Smooth muscle cell (in vitro differentiated cells): Measurements from ENCODE around the gene TMEM132A. TPM values are rescaled to one million over a fixed set of nuclear protein-coding genes. Genes with fewer than 3 reads are reported as not detected.

ENCODE experiments used
- DNase-seq: peaks from one replicate; lab custom pipeline; 2025; ENCODE audit not compliant: unreplicated experiment; lab: John Stamatoyannopoulos, UW
- H2AFZ ChIP-seq: fragments of 200-600 bp; sonication (generic); 2 replicates; pipeline ENCODE4 v1.6.0; 2016; ENCODE audit warnings: antibody characterized with exemption, low read depth, mild to moderate bottlenecking
- H3F3A ChIP-seq: fragments of 200-600 bp; sonication (generic); 2 replicates; pipeline ENCODE4 v1.6.0; 2017; ENCODE audit warnings: antibody characterized with exemption, low read depth
- H3K27ac ChIP-seq: fragments of 200-600 bp; sonication (generic); 2 replicates; pipeline ENCODE4 v1.5.1; 2016; ENCODE audit warnings: low read depth, mild to moderate bottlenecking
- H3K27me3 ChIP-seq: fragments of 200-600 bp; sonication (generic); 2 replicates; pipeline ENCODE4 v1.6.1; 2016; ENCODE audit warnings: low read depth, mild to moderate bottlenecking
- H3K36me3 ChIP-seq: fragments of 200-600 bp; sonication (generic); 2 replicates; pipeline ENCODE4 v1.5.1; 2016; ENCODE audit warnings: low read depth
- H3K4me1 ChIP-seq: fragments of 200-600 bp; sonication (generic); 2 replicates; pipeline ENCODE4 v1.5.1; 2016; ENCODE audit warnings: low read depth
- H3K4me2 ChIP-seq: fragments of 200-600 bp; sonication (generic); 2 replicates; pipeline ENCODE4 v1.6.0; 2016; ENCODE audit warnings: mild to moderate bottlenecking
- H3K4me3 ChIP-seq: fragments of 200-600 bp; sonication (generic); 2 replicates; pipeline ENCODE4 v1.5.1; 2016; ENCODE audit warnings: mild to moderate bottlenecking
- H3K79me2 ChIP-seq: fragments of 200-600 bp; sonication (generic); 2 replicates; pipeline ENCODE4 v1.6.0; 2016; ENCODE audit warnings: low read depth, mild to moderate bottlenecking
- H3K9ac ChIP-seq: fragments of 200-600 bp; sonication (generic); 2 replicates; pipeline ENCODE4 v1.6.0; 2016; ENCODE audit warnings: low read depth
- H3K9me3 ChIP-seq: fragments of 200-600 bp; sonication (generic); replicated peaks from 2 replicates; pipeline ENCODE4 v1.5.1; 2016; ENCODE audit warnings: low read depth
- H4K20me1 ChIP-seq: fragments of 200-600 bp; sonication (generic); 2 replicates; pipeline ENCODE4 v1.6.0; 2016; ENCODE audit warnings: low read depth
- CTCF ChIP-seq: fragments of 200-600 bp; sonication (generic); IDR thresholded peaks from 2 replicates; pipeline ENCODE4 v1.5.1; 2017; ENCODE audit warnings: borderline replicate concordance, mild to moderate bottlenecking, antibody characterized with exemption; ENCODE audit not compliant: insufficient read depth, poor library complexity, severe bottlenecking
- WGBS: methylation state at CpG from one replicate; pipeline ENCODE4 v1.1.7; 2016; ENCODE audit warnings: low lambda C conversion rate; 5-methylcytosine and 5-hydroxymethylcytosine counted together
- polyA plus RNA-seq: library from polyadenylated mRNA; unstranded; fragments of >200 nt; fragmentation: Nextera tagmentation; extraction: Ambion mirVana; gene quantifications from 2 replicates; pipeline ENCODE4 v1.2.1, GENCODE V29; 2016
- total RNA-seq: library from RNA; depleted of rRNA; stranded (reverse); fragments of >200 nt; gene quantifications from 2 replicates; pipeline ENCODE4 v1.2.3, GENCODE V29; 2014

Gene TMEM132A
- total and polyA plus RNA-seq, 2 experiments from 2014 or later, result 40.7 to 91.3 TPM

GRCh38 chr11:60910711-60911380 lies 13.4 kb upstream of the TMEM132A start:
- H3K9me3 ChIP-seq, result no peaks in the 10 kb centered on the region
- H3K4me2 ChIP-seq, result no peak overlapping the region
- TF ChIP-seq CTCF, result no peak
- peaks cover 6% of the 10 kb centered on the region for H3K27me3 ChIP-seq
- WGBS, result 80% methylated on average over 5 of the region's 5 CpGs
- H3K27ac ChIP-seq, result no peak overlapping the region
- H3K4me1 ChIP-seq, result peaks cover 15% of the 10 kb centered on the region
- no peak overlapping the region for H3K9ac ChIP-seq
- no peak overlapping the region for H3K4me3 ChIP-seq
- H3K36me3 ChIP-seq, result no peaks in the 10 kb centered on the region
- DNase-seq, result no peak
- H4K20me1 ChIP-seq, result no peaks in the 10 kb centered on the region
- H3K79me2 ChIP-seq, result peaks cover 1% of the 10 kb centered on the region
- no peaks in the 10 kb centered on the region for H3F3A ChIP-seq
- no peak overlapping the region for H2AFZ ChIP-seq

- H2AFZ ChIP-seq, result no peak overlapping the region
- no peak for TF ChIP-seq CTCF
- H3K9ac ChIP-seq, result no peak overlapping the region
- H4K20me1 ChIP-seq, result peaks cover 2% of the 10 kb centered on the region
- 83% methylated on average over 12 of the region's 12 CpGs for WGBS
- no peak overlapping the region for H3K27ac ChIP-seq
- peaks cover 14% of the 10 kb centered on the region for H3K79me2 ChIP-seq
- no peaks in the 10 kb centered on the region for H3F3A ChIP-seq
- peaks cover 16% of the 10 kb centered on the region for H3K4me1 ChIP-seq
- no peak overlapping the region for H3K4me3 ChIP-seq
- H3K9me3 ChIP-seq, result no peaks in the 10 kb centered on the region
- H3K27me3 ChIP-seq, result peaks cover 6% of the 10 kb centered on the region
- H3K36me3 ChIP-seq, result no peaks in the 10 kb centered on the region
- DNase-seq, result no peak
- H3K4me2 ChIP-seq, result no peak overlapping the region
These were observed 11.9 kb upstream of the TMEM132A start for GRCh38 chr11:60912223-60912850.

GRCh38 chr11:60912851-60913528 lies 11.3 kb upstream of the TMEM132A start:
- peaks cover 16% of the 10 kb centered on the region for H3K4me1 ChIP-seq
- WGBS, result 97% methylated on average over 22 of the region's 22 CpGs
- peaks cover 6% of the 10 kb centered on the region for H3K27me3 ChIP-seq
- no peaks in the 10 kb centered on the region for H3K36me3 ChIP-seq
- TF ChIP-seq CTCF, result no peak
- DNase-seq, result no peak
- no peaks in the 10 kb centered on the region for H3F3A ChIP-seq
- peaks cover 18% of the 10 kb centered on the region for H3K79me2 ChIP-seq
- H3K9me3 ChIP-seq, result no peaks in the 10 kb centered on the region
- peak overlapping the region; percentile 97 for H3K4me2 ChIP-seq
- peak overlapping the region; percentile 97 for H2AFZ ChIP-seq
- peak overlapping the region; percentile 77 for H3K4me3 ChIP-seq
- peak overlapping the region; percentile 88 for H3K9ac ChIP-seq
- H4K20me1 ChIP-seq, result peaks cover 3% of the 10 kb centered on the region
- peak overlapping the region; percentile 89 for H3K27ac ChIP-seq
